ENCODE measurements around the gene CAMTA2. TPM values are rescaled to one million over a fixed set of nuclear protein-coding genes. Genes with fewer than 3 reads are reported as not detected.

The CAMTA2 gene
- total and polyA plus RNA-seq, 2 experiments from 2014 or later, result 4.4 to 8.7 TPM

GRCh38 chr17:4947411-4948165 is 39.9 kb downstream of the CAMTA2 start:
- Histone ChIP-seq H2AFZ (no peak overlapping the region), H4K20me1 (replicated peaks; ENCODE audit: insufficient read depth) (peaks cover 22% of the 10 kb centered on the region), H3K4me2 (peak overlapping the region; percentile 96), H3F3A (replicated peaks; ENCODE audit: low read depth) (peaks cover 45% of the 10 kb centered on the region), H3K9me2 (ENCODE audit: insufficient read depth) (no peaks in the 10 kb centered on the region), H3K27me3 (ENCODE audit: insufficient read depth) (no peaks in the 10 kb centered on the region), H3K79me2 (replicated peaks; ENCODE audit: insufficient read depth) (peaks cover 43% of the 10 kb centered on the region), H3K36me3 (ENCODE audit: insufficient read depth) (peaks cover 21% of the 10 kb centered on the region), H3K4me1 (ENCODE audit: insufficient read depth) (peaks cover 43% of the 10 kb centered on the region), H3K27ac (ENCODE audit: low read depth) (peak overlapping the region; percentile 100), H3K4me3 (peak overlapping the region; percentile 96)
- no peaks in the 10 kb centered on the region; the same call in 2 of the 3 replicates for H3K9me3 Mint-ChIP-seq
- H3K36me3 Mint-ChIP-seq (ENCODE audit: low read depth), result peaks cover 51% of the 10 kb centered on the region
- peak overlapping the region; percentile 92 for H3K4me3 Mint-ChIP-seq
- H3K4me1 Mint-ChIP-seq, result peaks cover 42% of the 10 kb centered on the region
- H3K27me3 Mint-ChIP-seq (ENCODE audit: insufficient read depth, low read depth, poor library complexity), result peaks cover 37% of the 10 kb centered on the region
- no peak for TF ChIP-seq EZH2 (IDR thresholded peaks at IDR 0.05; ENCODE audit: low read depth, unreplicated experiment)
- TF ChIP-seq REST (IDR thresholded peaks at IDR 0.05; ENCODE audit: unreplicated experiment), result no peak
- TF ChIP-seq NANOG (IDR thresholded peaks at IDR 0.05; ENCODE audit: borderline replicate concordance), result no peak
- no peak for TF ChIP-seq POLR2AphosphoS5 (IDR thresholded peaks at IDR 0.05; ENCODE audit: low read depth)
- TF ChIP-seq EZH2phosphoT487 (IDR thresholded peaks at IDR 0.05; ENCODE audit: unreplicated experiment), result no peak
- TF ChIP-seq ZNF331 (CRISPR knock-in tag; IDR thresholded peaks at IDR 0.05; ENCODE audit: low read depth), result no peak
- no peak for TF ChIP-seq STAT1 (IDR thresholded peaks at IDR 0.05; ENCODE audit: unreplicated experiment)
- no peak for TF ChIP-seq CTCF (conservative IDR thresholded peaks at IDR 0.05; ENCODE audit: low read depth in 2 of 2)
- no peak for TF ChIP-seq ZNF114 (CRISPR knock-in tag; IDR thresholded peaks at IDR 0.05)
- TF ChIP-seq CREB1 (CRISPR knock-in tag; IDR thresholded peaks at IDR 0.05; ENCODE audit: low read depth), result no peak
- TF ChIP-seq ZNF462 (CRISPR knock-in tag; IDR thresholded peaks at IDR 0.05), result no peak
- TF ChIP-seq ETS1 (IDR thresholded peaks at IDR 0.05), result no peak
- no peak for TF ChIP-seq JUNB (IDR thresholded peaks at IDR 0.05; ENCODE audit: unreplicated experiment)
- ATAC-seq (peak; percentile 7), DNase-seq (ENCODE audit: low spot score) (peak; percentile 77)
- peak overlapping the region; percentile 98 for H3K27ac Mint-ChIP-seq

Data from GM23338 (cell line).